Right forelimb (tissue), 1 donor: ENCODE measurements around the gene CSTF1.
"Not testable (repeated sequence)": the region's sequence is repeated elsewhere in the genome, so short reads cannot be mapped to it uniquely, and the experiment has no call there.

Source experiments
- DNase-seq: peaks from one replicate; pipeline ENCODE4 v3.0.0-alpha.2; 2018

Gene CSTF1

DNA sequence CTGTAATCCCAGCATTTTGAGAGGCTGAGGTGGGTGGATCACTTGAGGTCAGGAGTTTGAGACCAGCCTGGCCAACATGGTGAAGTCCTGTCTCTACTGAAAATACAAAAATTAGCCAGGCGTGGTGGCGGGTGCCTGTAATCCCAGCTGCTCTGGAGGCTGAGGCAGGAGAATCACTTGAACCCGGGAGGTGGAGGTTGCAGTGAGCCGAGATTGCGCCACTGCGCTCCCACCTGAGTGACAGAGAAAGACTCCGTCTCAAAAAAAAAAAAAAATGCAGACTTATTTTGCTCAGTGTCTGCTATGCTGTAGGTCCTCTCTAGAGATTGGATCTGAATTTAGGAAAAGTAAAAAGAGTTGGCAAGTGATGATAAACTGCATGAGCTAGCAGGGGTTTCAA, 18.8 kb downstream of the CSTF1 start:
- DNase-seq = not testable (repeated sequence)

- no peak for DNase-seq
Measured at GRCh38 chr20:56411759-56412472, 19.5 kb downstream of the CSTF1 start, which contains the start of gene CASS4. TSS of gene CASS4 (plus strand) at chr20:56412260. CDS start at chr20:56412459, 199 bp downstream.

GRCh38 chr20:56412473-56412790, 20.0 kb downstream of the CSTF1 start:
- DNase-seq = no peak

GRCh38 chr20:56412949-56413348, 20.5 kb downstream of the CSTF1 start:
- no peak for DNase-seq

GRCh38 chr20:56414842-56415765, 22.7 kb downstream of the CSTF1 start:
- DNase-seq = no peak

DNA sequence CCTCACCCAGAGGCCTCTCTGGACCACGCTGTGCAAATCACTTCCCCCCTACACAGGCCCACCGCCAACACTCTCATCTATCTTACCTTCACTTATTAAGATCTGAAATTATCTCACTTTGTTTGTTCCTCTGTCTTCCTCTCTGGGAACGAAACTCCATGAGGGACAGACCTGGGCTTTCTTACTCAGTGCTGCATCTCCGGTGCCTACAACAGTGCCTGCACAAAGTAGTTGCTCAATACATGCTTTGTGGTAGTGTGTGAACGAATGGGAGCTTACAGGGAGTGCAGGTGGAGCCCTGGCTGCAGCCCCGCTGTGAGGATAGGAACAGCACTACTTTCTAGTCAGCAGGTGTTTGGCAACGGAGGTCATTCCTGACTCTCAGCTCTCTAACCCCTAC, 25.0 kb downstream of the CSTF1 start:
- no peak for DNase-seq

GRCh38 chr20:56417911-56418310, 25.5 kb downstream of the CSTF1 start:
- no peak for DNase-seq

DNA sequence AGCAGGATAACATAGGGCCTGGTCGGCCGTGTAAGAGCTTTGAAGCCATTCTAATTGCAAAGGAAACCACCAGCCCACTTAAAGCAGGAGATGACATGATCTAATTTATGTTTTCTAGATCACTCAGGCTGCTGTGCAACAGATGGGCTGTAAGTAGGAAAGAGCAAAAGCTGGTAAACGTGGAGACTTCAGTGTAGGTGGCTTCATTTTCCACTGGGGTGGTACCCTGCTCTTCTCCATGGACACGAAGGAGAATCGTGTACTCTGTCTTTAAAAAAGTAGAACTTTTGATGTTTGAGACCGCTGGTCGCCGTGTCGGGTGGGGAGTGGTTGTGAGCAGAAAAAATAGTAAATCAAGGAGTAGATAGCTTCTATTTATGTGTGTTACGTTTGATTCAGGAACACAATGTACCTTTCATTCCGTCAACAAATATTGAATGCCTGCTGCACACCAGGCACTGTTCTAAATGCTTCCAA, 26.0 kb downstream of the CSTF1 start:
- DNase-seq = no peak

GRCh38 chr20:56420028-56420427, 27.6 kb downstream of the CSTF1 start:
- no peak for DNase-seq

DNA sequence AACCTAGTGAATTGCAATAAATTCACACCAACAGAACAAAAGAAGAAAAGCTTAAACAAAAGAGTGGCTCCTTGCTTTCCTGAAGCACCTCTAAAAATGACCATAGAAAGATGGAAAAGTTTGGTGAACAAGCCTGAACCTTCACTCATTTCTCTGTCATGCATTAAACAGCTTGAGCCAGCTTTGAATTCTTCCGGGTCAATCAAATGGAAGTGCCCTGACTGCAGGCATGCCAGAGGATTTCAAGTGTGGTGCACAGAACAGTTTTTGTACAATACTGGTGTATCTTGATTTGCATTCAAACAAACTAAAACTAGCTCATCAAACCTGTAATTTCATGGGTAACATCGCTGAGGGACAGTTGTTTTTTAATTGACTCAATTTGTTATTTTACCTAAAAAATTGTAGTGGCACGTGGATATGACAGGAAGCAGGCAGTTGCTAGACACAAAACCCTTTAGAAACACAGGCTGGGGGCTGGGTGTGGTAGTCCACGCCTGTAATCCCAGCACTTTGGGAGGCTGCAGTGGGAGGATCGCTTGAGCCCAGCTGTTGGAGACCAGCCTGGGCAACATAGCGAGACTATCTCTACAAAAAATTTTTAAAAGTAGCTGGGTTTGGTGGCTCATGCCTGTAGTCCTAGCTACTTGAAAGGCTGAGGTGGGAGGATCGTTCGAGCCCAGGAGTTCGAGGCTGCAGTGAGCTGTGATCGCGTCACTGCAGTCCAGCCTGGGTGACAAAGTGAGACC, 28.7 kb downstream of the CSTF1 start:
- no peak for DNase-seq

- no peak for DNase-seq
Measured at GRCh38 chr20:56422076-56422823, 29.8 kb downstream of the CSTF1 start.

DNA sequence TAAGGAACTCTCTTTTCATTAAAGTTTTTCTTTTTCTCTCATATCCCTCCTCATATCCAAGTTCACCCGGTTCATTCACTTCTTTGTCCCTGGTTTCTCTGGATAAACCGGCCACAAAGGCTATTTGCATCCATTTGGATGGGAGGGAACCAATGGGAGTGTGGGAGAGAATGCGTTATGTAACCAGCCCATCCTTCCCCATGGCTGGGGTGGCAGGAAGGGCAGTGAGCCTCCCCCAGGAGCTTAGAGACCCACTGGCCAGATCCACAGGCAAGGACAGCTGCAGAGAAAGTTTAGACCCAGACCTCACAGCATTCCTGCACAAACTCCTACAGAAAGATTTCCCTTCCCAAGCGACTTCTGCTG, 30.4 kb downstream of the CSTF1 start:
- no peak for DNase-seq

- no peak for DNase-seq
Measured at GRCh38 chr20:56423211-56423610, 30.8 kb downstream of the CSTF1 start.

DNA sequence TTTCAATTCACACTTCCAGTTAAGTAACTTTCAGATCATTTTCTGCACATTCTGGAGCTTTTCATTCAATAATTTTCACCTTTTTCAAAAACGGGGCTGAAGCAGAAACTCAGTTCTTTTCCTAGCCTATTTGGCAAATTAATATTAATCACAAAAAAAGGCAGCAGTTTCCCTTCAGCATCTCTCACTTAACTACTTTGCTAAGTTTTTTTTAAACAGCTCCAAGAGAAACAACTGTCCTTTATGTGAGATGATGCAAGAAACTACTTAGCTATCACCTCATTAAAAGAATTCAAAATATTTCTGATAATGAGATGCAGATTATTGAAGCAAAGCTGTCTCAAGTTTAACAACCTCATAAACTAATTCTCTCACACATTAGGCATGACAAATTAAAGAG, 31.4 kb downstream of the CSTF1 start:
- DNase-seq = no peak

DNA sequence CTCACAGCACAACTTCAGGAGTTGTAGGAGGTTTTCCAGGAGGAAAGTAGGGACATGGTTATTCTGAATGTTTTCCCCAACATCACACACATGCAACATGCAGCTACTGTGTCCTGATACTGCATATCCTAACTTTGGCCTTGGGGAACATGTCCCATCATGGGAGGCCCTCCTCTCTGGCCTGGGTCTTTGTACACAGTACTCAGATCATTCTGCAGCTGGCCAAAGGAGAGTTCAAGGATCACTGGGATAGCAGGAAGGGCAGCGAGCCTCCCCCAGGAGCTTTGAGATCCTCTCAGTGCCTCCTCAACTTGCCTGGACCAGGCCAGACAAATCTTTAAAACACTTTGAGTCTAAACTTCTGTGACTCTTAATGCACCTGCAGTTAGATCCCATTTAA, 32.5 kb downstream of the CSTF1 start:
- DNase-seq = no peak

GRCh38 chr20:56426026-56426425, 33.6 kb downstream of the CSTF1 start:
- DNase-seq = no peak

- DNase-seq = no peak
Measured at GRCh38 chr20:56426926-56427325, 34.5 kb downstream of the CSTF1 start.

GRCh38 chr20:56427797-56428196, 35.4 kb downstream of the CSTF1 start:
- no peak for DNase-seq

DNA sequence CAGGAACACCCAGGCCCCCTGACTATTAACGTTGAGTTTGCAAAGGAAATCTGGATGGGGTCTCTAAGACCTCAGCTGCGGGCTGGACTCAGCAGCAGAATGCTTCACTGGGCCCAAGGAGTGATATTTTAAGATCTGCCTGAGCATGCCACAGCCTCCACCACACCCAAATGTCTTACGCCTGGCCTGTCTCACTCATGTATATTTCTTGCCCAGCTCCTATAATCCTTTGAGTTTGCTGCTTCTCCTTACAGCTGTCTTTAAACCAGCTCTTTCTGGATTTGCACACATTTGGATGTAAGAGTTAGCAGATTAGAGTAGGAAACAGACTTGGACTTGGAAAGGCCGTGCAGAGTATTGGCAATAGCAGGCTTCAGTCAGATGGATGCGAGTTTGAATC, 36.0 kb downstream of the CSTF1 start:
- no peak for DNase-seq

- DNase-seq = no peak
Measured at GRCh38 chr20:56428881-56429280, 36.4 kb downstream of the CSTF1 start.

DNA sequence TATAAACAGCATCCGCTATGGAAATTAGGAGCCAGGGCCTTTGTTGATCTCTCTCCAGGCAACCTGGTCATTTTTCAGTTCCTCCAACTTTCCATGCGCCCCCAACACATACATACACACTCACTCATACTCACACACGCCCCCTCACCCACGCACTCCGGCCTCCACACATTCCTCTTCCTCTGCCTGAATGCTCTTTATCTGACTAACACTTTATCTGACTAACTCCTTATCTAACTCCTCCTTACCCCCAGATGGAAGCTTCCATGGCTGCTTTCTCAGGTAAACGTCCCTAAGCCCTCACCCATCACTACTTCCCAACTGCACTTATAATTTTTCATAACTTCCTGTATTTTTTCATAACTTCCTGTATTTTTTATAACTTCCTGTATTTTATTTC, 37.1 kb downstream of the CSTF1 start:
- no peak for DNase-seq

- DNase-seq = no peak
Measured at GRCh38 chr20:56429941-56430340, 37.5 kb downstream of the CSTF1 start.

DNA sequence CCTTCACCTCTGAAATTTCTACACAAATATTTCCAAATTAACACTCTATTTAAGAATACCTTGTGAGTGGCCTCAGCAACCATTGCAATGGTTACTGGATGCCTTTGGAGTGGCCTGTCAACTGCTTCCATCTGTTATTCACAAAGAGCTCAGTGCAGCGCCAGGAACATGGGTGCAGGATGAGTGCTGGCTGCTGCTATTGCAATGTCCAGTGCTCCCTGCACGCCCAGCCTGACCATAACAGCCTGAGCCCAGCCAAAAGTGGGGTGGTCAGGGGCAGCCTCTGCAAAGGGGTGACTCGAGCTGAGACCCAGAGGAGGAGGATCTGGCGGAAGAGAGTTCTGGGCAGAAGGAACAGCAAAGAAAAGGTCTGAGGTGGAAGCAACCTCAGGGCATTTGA, 38.0 kb downstream of the CSTF1 start:
- no peak for DNase-seq
